Dermis microvascular lymphatic vessel endothelial cell (primary cell): Measurements from ENCODE around the gene SNW1. TPM values are rescaled to one million over a fixed set of nuclear protein-coding genes. Genes with fewer than 3 reads are reported as not detected.
"Not testable (repeated sequence)": the region's sequence is repeated elsewhere in the genome, so short reads cannot be mapped to it uniquely, and the experiment has no call there.

Source experiments
- DNase-seq, 2 donors: peaks; one replicate each; pipeline versions ENCODE4 v3.0.0 to v3.0.0-alpha.2; 2010; ENCODE audit warnings: low read depth in 2 of 2
- total RNA-seq: library from RNA; depleted of rRNA; stranded (reverse); fragments of >200 nt; gene quantifications from 2 replicates; pipeline ENCODE4 v1.2.1, GENCODE V29; 2014

The SNW1 gene
- total RNA-seq, 1 donor from 2014 or later, result 37.5 TPM

GRCh38 chr14:77752266-77752665, 8.7 kb downstream of the SNW1 start:
- DNase-seq, result no peak

GRCh38 chr14:77747425-77747824, 13.5 kb downstream of the SNW1 start:
- DNase-seq, result not testable (repeated sequence)

- no peak for DNase-seq
These were observed 14.8 kb downstream of the SNW1 start for GRCh38 chr14:77746064-77746702.

- DNase-seq, result no peak
These were observed 19.5 kb downstream of the SNW1 start for GRCh38 chr14:77741438-77741837.

GRCh38 chr14:77738559-77739250, 22.3 kb downstream of the SNW1 start:
- peak; percentile 87 to 95 for DNase-seq

GRCh38 chr14:77730976-77731497, 29.9 kb downstream of the SNW1 start:
- DNase-seq, result no peak

- no peak for DNase-seq
These were observed 38.7 kb downstream of the SNW1 start for GRCh38 chr14:77722301-77722700.

GRCh38 chr14:77721437-77721836, 39.5 kb downstream of the SNW1 start:
- no peak for DNase-seq

- no peak for DNase-seq
These were observed 43.2 kb downstream of the SNW1 start for GRCh38 chr14:77717608-77718305.

- DNase-seq, result no peak
These were observed 46.0 kb downstream of the SNW1 start for GRCh38 chr14:77714926-77715325.

GRCh38 chr14:77710364-77710763, 50.6 kb downstream of the SNW1 start:
- DNase-seq, result no peak

- no peak for DNase-seq
These were observed 51.5 kb downstream of the SNW1 start for GRCh38 chr14:77709412-77709811.

GRCh38 chr14:77708749-77709148, 52.2 kb downstream of the SNW1 start:
- DNase-seq, result no peak

GRCh38 chr14:77707724-77708408, 53.1 kb downstream of the SNW1 start, which contains the start of the genes ALKBH1 and SLIRP:
Gene ALKBH1 (minus strand): TSS chr14:77708023. CDS start chr14:77708004, 19 bp downstream.
Gene SLIRP (plus strand): TSS chr14:77708103. CDS start chr14:77708112, 9 bp downstream.
- DNase-seq, result peak; percentile 58 to 82

- DNase-seq, result peak; percentile 6 to 54
These were observed 53.6 kb downstream of the SNW1 start for GRCh38 chr14:77707355-77707723.

GRCh38 chr14:77691259-77691658, 69.7 kb downstream of the SNW1 start:
- DNase-seq, result peak in 1 of 2 donors; percentile 12

GRCh38 chr14:77682158-77682553, 78.8 kb downstream of the SNW1 start:
- DNase-seq, result peak in 1 of 2 donors; percentile 24

- DNase-seq, result peak in 1 of 2 donors; percentile 16
These were observed 79.5 kb downstream of the SNW1 start for GRCh38 chr14:77681196-77682157.

- DNase-seq, result no peak
These were observed 86.0 kb downstream of the SNW1 start for GRCh38 chr14:77674931-77675330.

GRCh38 chr14:77673193-77673592, 87.8 kb downstream of the SNW1 start:
- no peak for DNase-seq
